ENCODE measurements around the gene EPHB1.
"Not testable (repeated sequence)": the region's sequence is repeated elsewhere in the genome, so short reads cannot be mapped to it uniquely, and the experiment has no call there.

EPHB1 gene

GRCh38 chr3:135059580-135059979 is 264.5 kb downstream of the EPHB1 start:
- Histone ChIP-seq H3K4me2 (no peak overlapping the region), H3K9ac (no peak overlapping the region), H3K4me1 (no peaks in the 10 kb centered on the region), H4K20me1 (no peaks in the 10 kb centered on the region), H3K9me3 (peaks cover 9% of the 10 kb centered on the region; the same call in 1 of the 2 replicates), H3K4me3 (no peak overlapping the region), H3K27me3 (0 out of 2 replicates have a peak, but pooled peaks cover 3% of the 10 kb centered on the region), H3K36me3 (no peaks in the 10 kb centered on the region), H3K27ac (no peak overlapping the region)
- no peak for TF ChIP-seq Cebpa-rat (IDR thresholded peaks at IDR 0.05)

- Histone ChIP-seq H3K4me2 (peak overlapping the region; percentile 71), H3K4me1 (peaks cover 17% of the 10 kb centered on the region), H3K27ac (peak overlapping the region; percentile 30; the same call in 1 of the 2 replicates)
- not testable (repeated sequence) for H3K36me3 ChIP-seq, H3K9me3 ChIP-seq, H3K9ac ChIP-seq, H4K20me1 ChIP-seq, H3K27me3 ChIP-seq, H3K4me3 ChIP-seq
Measured at GRCh38 chr3:135066844-135067727, 272.0 kb downstream of the EPHB1 start.

- H3K4me2 ChIP-seq: peak overlapping the region; percentile 71
- H3K36me3 ChIP-seq: no peaks in the 10 kb centered on the region
- H3K9ac ChIP-seq: no peak overlapping the region
- H3K9me3 ChIP-seq: peaks cover 3% of the 10 kb centered on the region; the same call in 1 of the 2 replicates
- H3K27me3 ChIP-seq: no peaks in the 10 kb centered on the region
- no peak overlapping the region for H3K4me3 ChIP-seq
- peak overlapping the region; percentile 30; the same call in 1 of the 2 replicates for H3K27ac ChIP-seq
- H3K4me1 ChIP-seq: peaks cover 17% of the 10 kb centered on the region
- H4K20me1 ChIP-seq: no peaks in the 10 kb centered on the region
- TF ChIP-seq Cebpa-rat (IDR thresholded peaks at IDR 0.05): no peak
Measured at GRCh38 chr3:135068011-135068410, 273.0 kb downstream of the EPHB1 start.

DNA sequence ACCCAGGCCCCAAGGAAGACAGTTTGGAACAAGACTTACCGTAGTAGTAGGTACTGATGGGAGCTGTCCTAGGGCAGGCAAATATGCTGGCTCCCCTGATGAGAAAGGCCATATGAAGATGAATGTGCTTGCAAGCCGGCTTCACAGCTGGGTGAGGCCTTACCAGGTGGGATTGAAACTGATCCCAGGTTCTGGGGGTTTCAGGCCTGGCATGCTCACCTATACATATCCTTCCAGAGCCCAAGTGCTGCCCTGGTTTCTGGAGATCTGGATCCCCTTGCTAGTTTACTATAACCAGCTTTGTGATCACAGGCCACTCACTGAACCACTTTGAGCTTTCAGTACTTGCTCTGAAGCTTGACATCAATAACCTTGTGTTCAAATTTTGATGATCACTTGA is 274.3 kb downstream of the EPHB1 start:
- H3K27me3 ChIP-seq: no peaks in the 10 kb centered on the region
- H3K9ac ChIP-seq: no peak overlapping the region

GRCh38 chr3:135071483-135071882 is 276.4 kb downstream of the EPHB1 start:
- no peaks in the 10 kb centered on the region for H4K20me1 ChIP-seq
- no peaks in the 10 kb centered on the region for H3K9me3 ChIP-seq
- H3K27ac ChIP-seq: no peak overlapping the region

More for the DNA sequence above, 274.3 kb downstream of the EPHB1 start:
- Histone ChIP-seq H3K4me2 (no peak overlapping the region), H3K36me3 (no peaks in the 10 kb centered on the region), H3K27ac (no peak overlapping the region), H3K4me3 (no peak overlapping the region), H4K20me1 (no peaks in the 10 kb centered on the region), H3K9me3 (no peaks in the 10 kb centered on the region), H3K4me1 (peaks cover 17% of the 10 kb centered on the region)
- no peak for TF ChIP-seq Cebpa-rat (IDR thresholded peaks at IDR 0.05)

DNA sequence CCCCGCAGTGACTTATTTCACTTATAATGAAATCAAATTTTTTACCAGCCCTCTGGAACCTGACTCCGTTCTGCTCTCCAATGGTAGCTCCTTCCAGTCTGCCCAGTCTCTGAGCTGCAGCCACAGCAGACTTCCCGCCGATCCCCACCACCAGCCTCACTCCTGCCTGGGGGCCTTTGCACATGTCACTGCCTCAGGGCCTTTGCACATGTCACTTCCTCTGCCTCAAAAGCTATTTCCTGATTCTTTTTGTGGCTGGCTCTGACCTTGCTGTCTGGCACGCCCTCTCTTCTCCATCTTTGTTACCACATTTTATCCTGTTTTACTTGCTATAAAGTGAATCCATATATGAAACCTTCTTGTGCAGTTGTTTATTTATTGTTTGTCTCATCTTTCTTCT is 277.4 kb downstream of the EPHB1 start:
- no peak for TF ChIP-seq Cebpa-rat (IDR thresholded peaks at IDR 0.05)
- Histone ChIP-seq H3K36me3 (no peaks in the 10 kb centered on the region), H3K9me3 (no peaks in the 10 kb centered on the region), H3K4me2 (no peak overlapping the region), H3K4me3 (no peak overlapping the region), H4K20me1 (no peaks in the 10 kb centered on the region), H3K4me1 (peaks cover 6% of the 10 kb centered on the region), H3K27ac (no peak overlapping the region), H3K9ac (no peak overlapping the region), H3K27me3 (no peaks in the 10 kb centered on the region)

More at GRCh38 chr3:135071483-135071882, 276.4 kb downstream of the EPHB1 start:
- H3K9ac ChIP-seq: no peak overlapping the region
- no peaks in the 10 kb centered on the region for H3K36me3 ChIP-seq
- no peaks in the 10 kb centered on the region for H3K27me3 ChIP-seq
- TF ChIP-seq Cebpa-rat (IDR thresholded peaks at IDR 0.05): no peak
- H3K4me1 ChIP-seq: peaks cover 16% of the 10 kb centered on the region
- no peak overlapping the region for H3K4me3 ChIP-seq
- no peak overlapping the region for H3K4me2 ChIP-seq

- H3K9ac ChIP-seq: no peak overlapping the region
- H3K27me3 ChIP-seq: no peaks in the 10 kb centered on the region
- H3K4me1 ChIP-seq: no peaks in the 10 kb centered on the region
- no peak overlapping the region for H3K4me3 ChIP-seq
- H4K20me1 ChIP-seq: no peaks in the 10 kb centered on the region
- H3K9me3 ChIP-seq: no peaks in the 10 kb centered on the region
- H3K36me3 ChIP-seq: no peaks in the 10 kb centered on the region
- no peak overlapping the region for H3K27ac ChIP-seq
- no peak overlapping the region for H3K4me2 ChIP-seq
- TF ChIP-seq Cebpa-rat (IDR thresholded peaks at IDR 0.05): no peak
Measured at GRCh38 chr3:135075157-135075556, 280.1 kb downstream of the EPHB1 start.

DNA sequence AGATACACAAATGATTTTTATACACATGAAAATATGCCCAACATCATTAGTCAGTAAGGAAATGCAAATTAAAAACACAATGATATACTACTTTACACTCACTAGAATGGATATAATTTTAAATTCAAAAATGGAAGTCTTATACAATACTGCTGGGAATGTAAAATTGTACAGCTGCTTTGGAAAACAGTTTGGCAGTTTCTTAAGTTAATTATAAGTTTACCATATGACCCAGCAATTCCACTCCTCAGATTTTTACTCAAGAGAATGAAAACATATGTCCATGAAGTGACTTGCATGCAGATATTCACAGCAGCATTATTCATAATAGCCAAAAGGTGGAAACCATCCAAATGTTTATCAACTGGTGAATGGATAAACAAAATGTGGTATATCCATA is 281.3 kb downstream of the EPHB1 start:
- TF ChIP-seq Cebpa-rat (IDR thresholded peaks at IDR 0.05): no peak
- H3K4me3 ChIP-seq: no peak overlapping the region
- no peaks in the 10 kb centered on the region for H3K36me3 ChIP-seq
- H3K27ac ChIP-seq: no peak overlapping the region
- no peak overlapping the region for H3K4me2 ChIP-seq
- H3K4me1 ChIP-seq: no peaks in the 10 kb centered on the region
- no peak overlapping the region for H3K9ac ChIP-seq
- no peaks in the 10 kb centered on the region for H4K20me1 ChIP-seq
- no peaks in the 10 kb centered on the region for H3K9me3 ChIP-seq
- H3K27me3 ChIP-seq: no peaks in the 10 kb centered on the region

DNA sequence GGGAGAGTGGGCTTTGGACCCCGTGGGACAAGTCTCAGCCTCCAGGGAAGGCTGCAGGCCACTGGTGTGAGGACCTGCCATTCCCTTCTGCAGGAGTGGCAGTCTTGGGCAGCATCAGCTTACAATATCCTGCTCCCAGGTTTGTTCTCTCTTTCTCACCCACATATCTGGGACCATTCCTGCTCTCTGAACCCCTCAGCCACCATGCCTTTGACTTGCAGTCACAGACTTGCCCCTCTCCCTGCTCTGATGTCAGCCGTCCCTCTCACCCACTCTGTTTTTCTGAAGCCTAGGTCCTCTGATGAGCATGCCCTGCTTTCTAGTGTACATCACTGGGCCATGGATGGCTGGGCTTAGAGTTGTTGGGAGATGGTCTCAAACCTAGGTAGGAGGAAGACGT is 282.1 kb downstream of the EPHB1 start:
- no peak for TF ChIP-seq Cebpa-rat (IDR thresholded peaks at IDR 0.05)
- H3K9me3 ChIP-seq: no peaks in the 10 kb centered on the region

GRCh38 chr3:135078283-135078682 is 283.2 kb downstream of the EPHB1 start:
- H3K9ac ChIP-seq: no peak overlapping the region
- no peak for TF ChIP-seq Cebpa-rat (IDR thresholded peaks at IDR 0.05)
- no peak overlapping the region for H3K4me3 ChIP-seq
- no peaks in the 10 kb centered on the region for H3K36me3 ChIP-seq
- H3K27ac ChIP-seq: no peak overlapping the region
- H3K4me1 ChIP-seq: peaks cover 8% of the 10 kb centered on the region
- no peaks in the 10 kb centered on the region for H4K20me1 ChIP-seq
- no peaks in the 10 kb centered on the region for H3K9me3 ChIP-seq
- H3K4me2 ChIP-seq: no peak overlapping the region
- no peaks in the 10 kb centered on the region for H3K27me3 ChIP-seq

More for the DNA sequence above, 282.1 kb downstream of the EPHB1 start:
- H3K27ac ChIP-seq: no peak overlapping the region
- no peaks in the 10 kb centered on the region for H3K36me3 ChIP-seq
- no peaks in the 10 kb centered on the region for H4K20me1 ChIP-seq
- H3K27me3 ChIP-seq: no peaks in the 10 kb centered on the region
- no peak overlapping the region for H3K9ac ChIP-seq
- peaks cover 7% of the 10 kb centered on the region for H3K4me1 ChIP-seq
- H3K4me3 ChIP-seq: no peak overlapping the region
- H3K4me2 ChIP-seq: no peak overlapping the region

Measured in BLaER1 (cell line).